ENCODE data around the gene DGKD. TPM values are rescaled to one million over a fixed set of nuclear protein-coding genes. Genes with fewer than 3 reads are reported as not detected.

The DGKD gene
- total RNA-seq, 4 donors from 2014 or later = 7.0 to 55.4 (median 10.9) TPM

GRCh38 chr2:233359823-233360222 lies 5.5 kb downstream of the DGKD start:
- no peak overlapping the region for H3K27ac ChIP-seq
- H3K36me3 ChIP-seq = no peaks in the 10 kb centered on the region
- H3K4me1 ChIP-seq = peaks cover 9% of the 10 kb centered on the region
- H3K4me3 ChIP-seq = no peak overlapping the region
- DNase-seq (ENCODE audit: low spot score in 2 of 2) = no peak
- H3K27me3 ChIP-seq = no peaks in the 10 kb centered on the region
- WGBS = 96% methylated on average over 3 of the region's 3 CpGs
- H3K9me3 ChIP-seq = no peaks in the 10 kb centered on the region
- no peak for TF ChIP-seq CTCF (IDR thresholded peaks at IDR 0.05)
- no peak for TF ChIP-seq POLR2A (IDR thresholded peaks at IDR 0.05)
- TF ChIP-seq POLR2AphosphoS5 (IDR thresholded peaks at IDR 0.05) = no peak
- TF ChIP-seq EP300 (IDR thresholded peaks at IDR 0.05) = no peak

GRCh38 chr2:233360771-233361176 lies 6.5 kb downstream of the DGKD start:
- DNase-seq (ENCODE audit: low spot score in 2 of 2) = no peak
- 77% methylated on average over 4 of the region's 4 CpGs for WGBS
- TF ChIP-seq CTCF (IDR thresholded peaks at IDR 0.05) (no peak), POLR2A (IDR thresholded peaks at IDR 0.05) (no peak), POLR2AphosphoS5 (IDR thresholded peaks at IDR 0.05) (no peak), EP300 (IDR thresholded peaks at IDR 0.05) (no peak)
- H3K9me3 ChIP-seq = no peaks in the 10 kb centered on the region
- no peak overlapping the region for H3K27ac ChIP-seq
- no peaks in the 10 kb centered on the region for H3K36me3 ChIP-seq
- H3K4me1 ChIP-seq = peaks cover 2% of the 10 kb centered on the region
- H3K27me3 ChIP-seq = no peaks in the 10 kb centered on the region
- no peak overlapping the region for H3K4me3 ChIP-seq

GRCh38 chr2:233361297-233361696 lies 7.0 kb downstream of the DGKD start:
- WGBS = 76% methylated on average over 7 of the region's 7 CpGs
- Histone ChIP-seq H3K27ac (no peak overlapping the region), H3K9me3 (no peaks in the 10 kb centered on the region), H3K4me3 (no peak overlapping the region), H3K36me3 (no peaks in the 10 kb centered on the region), H3K27me3 (no peaks in the 10 kb centered on the region), H3K4me1 (no peaks in the 10 kb centered on the region)
- TF ChIP-seq POLR2A (IDR thresholded peaks at IDR 0.05) (no peak), POLR2AphosphoS5 (IDR thresholded peaks at IDR 0.05) (no peak), EP300 (IDR thresholded peaks at IDR 0.05) (no peak)
- DNase-seq (ENCODE audit: low spot score in 2 of 2) = no peak

- Histone ChIP-seq H3K36me3 (no peaks in the 10 kb centered on the region), H3K27me3 (no peaks in the 10 kb centered on the region), H3K4me1 (no peaks in the 10 kb centered on the region), H3K27ac (no peak overlapping the region), H3K9me3 (no peaks in the 10 kb centered on the region), H3K4me3 (no peak overlapping the region)
- TF ChIP-seq EP300 (IDR thresholded peaks at IDR 0.05) (no peak), POLR2AphosphoS5 (IDR thresholded peaks at IDR 0.05) (no peak), CTCF (IDR thresholded peaks at IDR 0.05) (no peak), POLR2A (IDR thresholded peaks at IDR 0.05) (no peak)
- no peak for DNase-seq (ENCODE audit: low spot score in 2 of 2)
- 100% methylated on average over 2 of the region's 2 CpGs for WGBS
Observed at GRCh38 chr2:233362742-233363141, 8.4 kb downstream of the DGKD start.

- H3K4me1 ChIP-seq = no peaks in the 10 kb centered on the region
- no peak for DNase-seq (ENCODE audit: low spot score in 2 of 2)
- no peaks in the 10 kb centered on the region for H3K27me3 ChIP-seq
- no peaks in the 10 kb centered on the region for H3K9me3 ChIP-seq
- no peak overlapping the region for H3K27ac ChIP-seq
- no peaks in the 10 kb centered on the region for H3K36me3 ChIP-seq
- TF ChIP-seq POLR2AphosphoS5 (IDR thresholded peaks at IDR 0.05) (no peak), CTCF (IDR thresholded peaks at IDR 0.05) (no peak)
- no peak overlapping the region for H3K4me3 ChIP-seq
- WGBS = 89% methylated on average over 6 of the region's 6 CpGs
Observed at GRCh38 chr2:233363744-233364235, 9.5 kb downstream of the DGKD start.

Data from suprapubic skin (tissue), 4 donors.